ENCODE results near the gene TIGAR.

Gene TIGAR

GRCh38 chr12:4383304-4383865 is 62.4 kb downstream of the TIGAR start:
- no peak for DNase-seq

GRCh38 chr12:4386801-4387200 is 65.8 kb downstream of the TIGAR start:
- no peak for DNase-seq

- no peak for DNase-seq
Observed at GRCh38 chr12:4387607-4388006, 66.6 kb downstream of the TIGAR start.

GRCh38 chr12:4388032-4388431 is 67.0 kb downstream of the TIGAR start:
- no peak for DNase-seq

GRCh38 chr12:4388662-4389061 is 67.6 kb downstream of the TIGAR start:
- DNase-seq: no peak

GRCh38 chr12:4392223-4392742 is 71.3 kb downstream of the TIGAR start:
- no peak for DNase-seq

- DNase-seq: no peak
Observed at GRCh38 chr12:4393211-4393610, 72.2 kb downstream of the TIGAR start.

- no peak for DNase-seq
Observed at GRCh38 chr12:4395818-4396217, 74.8 kb downstream of the TIGAR start.

GRCh38 chr12:4401117-4401516 is 80.1 kb downstream of the TIGAR start:
- no peak for DNase-seq

- DNase-seq: no peak
Observed at GRCh38 chr12:4402996-4403395, 82.0 kb downstream of the TIGAR start.

All from suppressor macrophage treated with lipopolysaccharide for 4 hours (primary cell).